Gastrocnemius medialis (tissue), 4 donors: Measurements from ENCODE around the gene EMILIN2.

Source experiments
- POLR2A ChIP-seq, 2 donors: fragments of 450-650 bp; IDR thresholded peaks; one replicate each; pipeline ENCODE4 v1.6.1; 2017; ENCODE audit warnings: antibody characterized with exemption in 2 of 2, mild to moderate bottlenecking in 2 of 2, moderate library complexity in 2 of 2
- TF ChIP-seq, protein P1 (sequence below), 5 experiments: fragments of 450-650 bp in 3 of 5; fragments of 200-600 bp in 2 of 5; sonication (generic) in 2 of 5; IDR thresholded peaks in 4 of 5; conservative IDR thresholded peaks in 1 of 5; 1 replicate in 4 of 5; 2 replicates in 1 of 5; pipeline ENCODE4 v1.5.1; 2016 to 2019; ENCODE audit warnings: antibody characterized with exemption in 5 of 5, mild to moderate bottlenecking in 3 of 5, moderate library complexity in 3 of 5

DNA sequence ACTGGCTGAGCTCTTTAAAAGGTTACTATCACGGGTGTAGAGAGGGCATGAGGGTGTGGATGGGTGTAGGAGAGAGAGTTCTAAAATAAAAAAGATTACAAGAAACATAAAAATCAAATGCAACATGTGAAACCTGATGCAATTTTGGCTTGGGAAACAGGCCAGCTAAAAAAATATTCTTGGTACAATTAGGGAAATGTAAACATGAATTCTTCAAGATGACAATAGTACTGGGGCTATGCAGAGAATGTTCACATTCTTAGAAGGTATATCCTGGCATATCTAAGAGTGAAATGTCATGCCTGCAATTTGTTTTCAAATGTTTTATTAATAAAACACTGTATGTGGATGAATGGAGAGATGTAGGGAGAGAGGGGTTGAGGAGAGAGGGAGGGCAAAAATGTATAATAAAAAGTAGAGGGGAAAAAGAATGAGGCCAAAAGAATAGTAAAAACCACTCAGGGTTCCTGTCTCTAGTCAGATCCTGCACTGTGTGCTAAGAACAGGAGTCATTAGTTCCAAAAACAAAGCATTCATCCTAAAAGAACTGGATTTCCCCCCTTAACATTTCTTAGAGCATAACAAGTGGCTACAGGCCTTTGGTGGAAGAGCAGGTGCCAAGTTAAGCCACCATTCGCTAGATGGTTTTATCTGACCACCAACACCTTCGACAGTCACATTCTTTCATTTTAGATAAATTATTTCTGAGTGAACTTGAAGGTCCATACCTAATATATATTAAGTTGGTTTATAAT lies 88.8 kb downstream of the EMILIN2 start:
- TF ChIP-seq, protein P1, sequence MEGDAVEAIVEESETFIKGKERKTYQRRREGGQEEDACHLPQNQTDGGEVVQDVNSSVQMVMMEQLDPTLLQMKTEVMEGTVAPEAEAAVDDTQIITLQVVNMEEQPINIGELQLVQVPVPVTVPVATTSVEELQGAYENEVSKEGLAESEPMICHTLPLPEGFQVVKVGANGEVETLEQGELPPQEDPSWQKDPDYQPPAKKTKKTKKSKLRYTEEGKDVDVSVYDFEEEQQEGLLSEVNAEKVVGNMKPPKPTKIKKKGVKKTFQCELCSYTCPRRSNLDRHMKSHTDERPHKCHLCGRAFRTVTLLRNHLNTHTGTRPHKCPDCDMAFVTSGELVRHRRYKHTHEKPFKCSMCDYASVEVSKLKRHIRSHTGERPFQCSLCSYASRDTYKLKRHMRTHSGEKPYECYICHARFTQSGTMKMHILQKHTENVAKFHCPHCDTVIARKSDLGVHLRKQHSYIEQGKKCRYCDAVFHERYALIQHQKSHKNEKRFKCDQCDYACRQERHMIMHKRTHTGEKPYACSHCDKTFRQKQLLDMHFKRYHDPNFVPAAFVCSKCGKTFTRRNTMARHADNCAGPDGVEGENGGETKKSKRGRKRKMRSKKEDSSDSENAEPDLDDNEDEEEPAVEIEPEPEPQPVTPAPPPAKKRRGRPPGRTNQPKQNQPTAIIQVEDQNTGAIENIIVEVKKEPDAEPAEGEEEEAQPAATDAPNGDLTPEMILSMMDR (IDR thresholded peaks at IDR 0.05 in 4 of 5, conservative IDR thresholded peaks at IDR 0.05 in 1 of 5): no peak
- TF ChIP-seq POLR2A (IDR thresholded peaks at IDR 0.05): no peak
